A549 (cell line): ENCODE data around the gene SRCAP. TPM values are rescaled to one million over a fixed set of nuclear protein-coding genes. Genes with fewer than 3 reads are reported as not detected.

ENCODE experiments used
- ATAC-seq, 2 experiments: fragments of 200-7000 bp in 1 of 2; fragments of >200 bp in 1 of 2; cut with Nextera tagmentation in 1 of 2; cut with Tn5 transposase in 1 of 2; 3 replicates each; pipeline versions ENCODE4 v1.8.0 to v1.9.1; 2018 to 2020; ENCODE audit warnings: mild to moderate bottlenecking in 1 of 2, moderate library complexity in 1 of 2
- CTCF ChIA-PET: fragments of 300-600 bp; sonication (Branson Sonifier 250); formaldehyde crosslinking; extraction: SDS; loops from one replicate; lab custom pipeline; 2021; ENCODE audit warnings: antibody characterized with exemption, inconsistent platforms; lab: Yijun Ruan, JAX
- POLR2A ChIA-PET: fragments of 350-600 bp; formaldehyde crosslinking; extraction: SDS; loops from one replicate; lab custom pipeline; 2021; ENCODE audit warnings: antibody characterized with exemption, inconsistent platforms; lab: Yijun Ruan, JAX
- DNase-seq, 2 experiments: peaks; one replicate each; pipeline versions ENCODE4 v3.0.0 to v3.0.0-alpha.2; 2011 to 2016; ENCODE audit warnings: low read depth in 1 of 2, low spot score in 1 of 2
- FAIRE-seq: peaks from 2 replicates; lab custom pipeline; 2011; peaks lifted over from hg19 to GRCh38; lab: Jason Lieb, UNC
- H3K27ac ChIP-seq, 2 experiments: fragments of >200 bp; sonication (Bioruptor Twin); formaldehyde crosslinking; 3 replicates each; pipeline ENCODE4 v1.5.1; 2016 to 2017
- H3K4me1 ChIP-seq: fragments of >200 bp; sonication (Bioruptor Twin); formaldehyde crosslinking; 3 replicates; pipeline ENCODE4 v1.6.1; 2016
- H3K4me2 ChIP-seq: fragments of >200 bp; sonication (Bioruptor Twin); formaldehyde crosslinking; 3 replicates; pipeline ENCODE4 v1.6.1; 2016
- H3K4me3 ChIP-seq: fragments of >200 bp; sonication (Bioruptor Twin); formaldehyde crosslinking; 3 replicates; pipeline ENCODE4 v1.5.1; 2016
- H3K9me3 ChIP-seq: fragments of >200 bp; sonication (Bioruptor Twin); formaldehyde crosslinking; 3 replicates; pipeline ENCODE4 v1.6.1; 2016
- CBX8 ChIP-seq: fragments of 200-600 bp; sonication (generic); IDR thresholded peaks from 2 replicates; pipeline ENCODE4 v1.6.1; 2016
- CEBPB ChIP-seq, 2 experiments: fragments of >200 bp in 1 of 2; sonication (Bioruptor Twin) in 1 of 2; formaldehyde crosslinking in 1 of 2; IDR thresholded peaks; 2 replicates each; pipeline ENCODE4 v1.6.1; 2012 to 2016
- EP300 ChIP-seq, 2 experiments: fragments of >200 bp; sonication (Bioruptor Twin); formaldehyde crosslinking; IDR thresholded peaks; 2 replicates in 1 of 2; 3 replicates in 1 of 2; pipeline ENCODE4 v1.6.1; 2016 to 2017
- HDAC2 ChIP-seq: fragments of 200-600 bp; sonication (generic); IDR thresholded peaks from 2 replicates; pipeline ENCODE4 v1.6.1; 2016
- HEYL ChIP-seq: fragments of 250-450 bp; sonication (Bioruptor Pico); IDR thresholded peaks from 2 replicates; pipeline ENCODE4 v1.8.0; 2021; ENCODE audit warnings: mild to moderate bottlenecking, moderate library complexity
- HOXB5 ChIP-seq: fragments of 250-450 bp; sonication (Bioruptor Pico); IDR thresholded peaks from 2 replicates; pipeline ENCODE4 v1.5.0; 2020; ENCODE audit warnings: mild to moderate bottlenecking, moderate library complexity
- JUN ChIP-seq, 2 experiments: fragments of >200 bp; sonication (Bioruptor Twin); formaldehyde crosslinking; IDR thresholded peaks; 2 replicates in 1 of 2; 3 replicates in 1 of 2; pipeline ENCODE4 v1.6.1; 2016 to 2017
- JUNB ChIP-seq: fragments of >200 bp; sonication (Bioruptor Twin); formaldehyde crosslinking; IDR thresholded peaks from 2 replicates; pipeline ENCODE4 v1.6.1; 2016
- KDM5A ChIP-seq: fragments of 200-600 bp; sonication (generic); IDR thresholded peaks from 2 replicates; pipeline ENCODE4 v1.6.1; 2016; ENCODE audit warnings: antibody characterized with exemption, mild to moderate bottlenecking
- NR3C1 ChIP-seq: fragments of >200 bp; sonication (Bioruptor Twin); formaldehyde crosslinking; IDR thresholded peaks from 3 replicates; pipeline ENCODE4 v1.6.1; 2017
- POLR2A ChIP-seq: IDR thresholded peaks from 2 replicates; pipeline ENCODE4 v1.6.1; 2012; ENCODE audit warnings: mild to moderate bottlenecking, low read length
- RNF2 ChIP-seq: fragments of 200-600 bp; sonication (generic); IDR thresholded peaks from 2 replicates; pipeline ENCODE4 v1.6.1; 2016; ENCODE audit warnings: low read depth, mild to moderate bottlenecking, antibody characterized with exemption, moderate library complexity, borderline replicate concordance
- ZNF302 ChIP-seq: fragments of 250-450 bp; sonication (Bioruptor Pico); IDR thresholded peaks from 2 replicates; pipeline ENCODE4 v1.9.0; 2021; ENCODE audit warnings: inconsistent platforms, mild to moderate bottlenecking, moderate library complexity
- WGBS: methylation state at CpG from one replicate; pipeline ENCODE4 v1.1.6; 2017; ENCODE audit errors: missing lambda C conversion rate; 5-methylcytosine and 5-hydroxymethylcytosine counted together
- polyA plus RNA-seq, 4 experiments: library from polyadenylated mRNA; depleted of rRNA in 3 of 4; stranded (reverse); fragments of >200 nt; fragmentation: RNase III in 1 of 4; extraction: RNeasy Plus Mini Kit Qiagen cat#74134 plus additional on column Dnase treatment in 1 of 4; gene quantifications; 2 replicates in 3 of 4; 3 replicates in 1 of 4; pipeline ENCODE4 v1.2.3, GENCODE V29; 2011 to 2017
- TF ChIP-seq, protein P1 (sequence below): fragments of 450-650 bp; IDR thresholded peaks from 2 replicates; pipeline ENCODE4 v1.6.1; 2014; ENCODE audit warnings: antibody characterized with exemption
- TF ChIP-seq, protein P2 (sequence below): IDR thresholded peaks from 2 replicates; pipeline ENCODE4 v1.6.1; 2012; ENCODE audit warnings: low read depth, borderline replicate concordance
- TF ChIP-seq, protein P3 (sequence below): fragments of >200 bp; sonication (Bioruptor Twin); formaldehyde crosslinking; IDR thresholded peaks from 3 replicates; pipeline ENCODE4 v1.6.1; 2016
- TF ChIP-seq, protein P4 (sequence below): IDR thresholded peaks from 2 replicates; pipeline ENCODE4 v1.6.1; 2012

The SRCAP gene
- polyA plus RNA-seq, 2 of the 4 experiments (the other 2 are of a cell fraction), result 6.2 to 19.9 TPM

DNA sequence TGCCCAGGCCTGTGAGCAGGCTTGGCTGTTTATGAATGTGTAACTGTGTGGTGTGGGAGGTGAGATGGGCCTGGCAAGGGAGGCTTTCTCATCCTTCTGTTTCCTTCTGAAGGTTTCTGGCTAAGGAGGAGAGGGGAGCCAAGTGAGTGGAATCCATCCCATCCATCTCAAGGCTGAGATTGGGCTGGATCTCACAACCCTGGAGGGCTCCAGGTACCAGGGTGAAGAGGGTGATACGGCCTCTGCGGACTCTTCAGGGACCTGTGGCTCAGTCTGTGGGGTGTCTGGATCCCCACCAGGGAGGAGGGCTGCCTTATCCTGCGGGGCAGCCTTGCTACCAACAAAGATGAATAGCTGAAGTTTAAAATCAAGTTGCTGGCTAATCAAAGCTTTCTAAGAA, 81.0 kb downstream of the SRCAP start:
- ATAC-seq, result no peak
- POLR2A ChIA-PET, result interaction anchor here (1.1 kb wide), 1 partner anchor 25 kb away, joined by 3 read pairs; no protein-coding TSS in a partner anchor

DNA sequence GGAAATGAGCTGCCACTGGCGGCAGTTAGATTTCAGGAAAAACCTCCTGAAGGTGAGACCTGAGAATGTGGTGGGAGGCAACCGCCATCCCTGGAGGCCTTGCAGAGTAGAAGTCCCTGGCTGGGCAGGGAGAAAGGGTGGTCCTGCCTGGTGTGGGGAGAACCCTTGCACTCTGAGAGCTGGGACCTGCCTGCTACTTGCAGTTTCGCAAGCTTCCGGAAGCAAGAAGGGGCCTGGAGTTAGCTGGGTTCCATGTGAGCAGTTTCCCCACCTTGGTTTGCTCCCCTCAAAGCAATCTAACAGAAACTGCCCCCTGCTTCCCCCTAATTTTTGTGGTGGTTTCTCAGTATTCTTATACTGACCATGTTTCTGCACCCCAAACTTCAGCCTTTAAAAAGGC, 81.6 kb downstream of the SRCAP start:
- CTCF ChIA-PET, result interaction anchor here (0.5 to 1.5 kb wide), 3 partner anchors 25 to 136 kb away, joined by 3 to 6 read pairs (median 5); no protein-coding TSS in a partner anchor
- Histone ChIP-seq H3K4me1 (peaks cover 15% of the 10 kb centered on the region), H3K4me3 (no peak overlapping the region), H3K9me3 (no peaks in the 10 kb centered on the region), H3K27ac (no peak overlapping the region), H3K4me2 (no peak overlapping the region)
- WGBS, result 85% methylated on average over 4 of the region's 4 CpGs
- FAIRE-seq, result no peak
- TF ChIP-seq, protein P1, sequence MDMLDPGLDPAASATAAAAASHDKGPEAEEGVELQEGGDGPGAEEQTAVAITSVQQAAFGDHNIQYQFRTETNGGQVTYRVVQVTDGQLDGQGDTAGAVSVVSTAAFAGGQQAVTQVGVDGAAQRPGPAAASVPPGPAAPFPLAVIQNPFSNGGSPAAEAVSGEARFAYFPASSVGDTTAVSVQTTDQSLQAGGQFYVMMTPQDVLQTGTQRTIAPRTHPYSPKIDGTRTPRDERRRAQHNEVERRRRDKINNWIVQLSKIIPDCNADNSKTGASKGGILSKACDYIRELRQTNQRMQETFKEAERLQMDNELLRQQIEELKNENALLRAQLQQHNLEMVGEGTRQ, result no peak
- TF ChIP-seq JUNB (no peak), HDAC2 (no peak), CEBPB (IDR thresholded peaks at IDR 0.05) (no peak), KDM5A (no peak), EP300 (IDR thresholded peaks at IDR 0.05) (no peak), NR3C1 (no peak), HOXB5 (no peak), ZNF302 (CRISPR knock-in tag) (no peak), RNF2 (no peak), HEYL (CRISPR knock-in tag) (no peak)
- TF ChIP-seq, protein P2, sequence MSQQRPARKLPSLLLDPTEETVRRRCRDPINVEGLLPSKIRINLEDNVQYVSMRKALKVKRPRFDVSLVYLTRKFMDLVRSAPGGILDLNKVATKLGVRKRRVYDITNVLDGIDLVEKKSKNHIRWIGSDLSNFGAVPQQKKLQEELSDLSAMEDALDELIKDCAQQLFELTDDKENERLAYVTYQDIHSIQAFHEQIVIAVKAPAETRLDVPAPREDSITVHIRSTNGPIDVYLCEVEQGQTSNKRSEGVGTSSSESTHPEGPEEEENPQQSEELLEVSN, result no peak
- TF ChIP-seq, protein P3, sequence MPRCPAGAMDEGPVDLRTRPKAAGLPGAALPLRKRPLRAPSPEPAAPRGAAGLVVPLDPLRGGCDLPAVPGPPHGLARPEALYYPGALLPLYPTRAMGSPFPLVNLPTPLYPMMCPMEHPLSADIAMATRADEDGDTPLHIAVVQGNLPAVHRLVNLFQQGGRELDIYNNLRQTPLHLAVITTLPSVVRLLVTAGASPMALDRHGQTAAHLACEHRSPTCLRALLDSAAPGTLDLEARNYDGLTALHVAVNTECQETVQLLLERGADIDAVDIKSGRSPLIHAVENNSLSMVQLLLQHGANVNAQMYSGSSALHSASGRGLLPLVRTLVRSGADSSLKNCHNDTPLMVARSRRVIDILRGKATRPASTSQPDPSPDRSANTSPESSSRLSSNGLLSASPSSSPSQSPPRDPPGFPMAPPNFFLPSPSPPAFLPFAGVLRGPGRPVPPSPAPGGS, result no peak
- TF ChIP-seq, protein P4, sequence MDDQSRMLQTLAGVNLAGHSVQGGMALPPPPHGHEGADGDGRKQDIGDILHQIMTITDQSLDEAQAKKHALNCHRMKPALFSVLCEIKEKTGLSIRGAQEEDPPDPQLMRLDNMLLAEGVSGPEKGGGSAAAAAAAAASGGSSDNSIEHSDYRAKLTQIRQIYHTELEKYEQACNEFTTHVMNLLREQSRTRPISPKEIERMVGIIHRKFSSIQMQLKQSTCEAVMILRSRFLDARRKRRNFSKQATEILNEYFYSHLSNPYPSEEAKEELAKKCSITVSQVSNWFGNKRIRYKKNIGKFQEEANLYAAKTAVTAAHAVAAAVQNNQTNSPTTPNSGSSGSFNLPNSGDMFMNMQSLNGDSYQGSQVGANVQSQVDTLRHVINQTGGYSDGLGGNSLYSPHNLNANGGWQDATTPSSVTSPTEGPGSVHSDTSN, result no peak
- no peak for DNase-seq
- ATAC-seq, result no peak
- POLR2A ChIA-PET, result interaction anchor here (1.1 kb wide), 1 partner anchor 25 kb away, joined by 3 read pairs; no protein-coding TSS in a partner anchor

More for the DNA sequence above, 81.0 kb downstream of the SRCAP start:
- CTCF ChIA-PET, result interaction anchor here (1.1 to 1.5 kb wide), 2 partner anchors 35 to 161 kb away, joined by 3 to 5 read pairs; no protein-coding TSS in a partner anchor
- DNase-seq, result no peak
- Histone ChIP-seq H3K4me3 (no peak overlapping the region), H3K4me1 (peaks cover 11% of the 10 kb centered on the region), H3K4me2 (no peak overlapping the region), H3K9me3 (no peaks in the 10 kb centered on the region), H3K27ac (no peak overlapping the region)
- peak in 1 of 2 experiments; percentile 8; a peak in 1 of 5 replicates for TF ChIP-seq JUN (IDR thresholded peaks at IDR 0.05)
- no peak for TF ChIP-seq CBX8
- WGBS, result 84% methylated on average over 3 of the region's 3 CpGs
- no peak for FAIRE-seq

DNA sequence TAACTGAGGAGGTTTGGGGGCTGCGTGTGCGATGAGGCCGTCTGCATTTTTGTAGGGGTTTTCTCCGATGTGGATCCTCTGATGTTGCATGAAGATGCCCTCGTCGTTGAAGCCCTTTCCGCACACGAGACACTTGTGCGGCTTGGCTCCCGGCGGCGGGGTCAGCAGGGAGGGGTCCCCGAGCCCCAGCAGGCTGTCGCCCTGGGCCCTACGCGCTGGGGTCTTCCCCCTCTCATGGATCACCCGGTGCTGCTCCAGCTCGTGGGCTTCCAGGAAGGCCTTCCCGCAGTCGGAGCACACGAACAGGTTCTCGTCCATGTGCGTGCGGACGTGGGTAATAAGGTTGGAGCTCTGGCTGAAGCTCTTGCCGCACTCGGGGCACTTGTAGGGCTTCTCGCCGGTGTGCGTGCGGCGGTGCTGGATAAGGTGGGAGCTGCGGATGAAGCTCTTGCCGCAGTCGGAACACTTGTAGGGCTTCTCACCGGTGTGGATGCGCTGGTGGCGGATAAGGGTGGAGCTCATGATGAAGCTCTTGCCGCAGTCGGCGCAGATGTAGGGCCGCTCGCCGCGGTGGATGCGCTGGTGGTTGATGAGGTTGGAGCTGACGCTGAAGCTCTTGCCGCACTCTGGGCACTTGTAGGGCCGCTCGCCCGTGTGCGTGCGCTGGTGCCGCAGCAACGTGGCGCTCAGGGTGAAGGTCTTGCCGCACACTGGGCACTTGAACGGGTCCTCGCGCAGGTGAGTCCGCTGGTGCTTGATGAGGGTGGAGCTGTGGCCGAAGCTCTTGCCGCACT, 83.7 kb downstream of the SRCAP start:
- Histone ChIP-seq H3K9me3 (no peaks in the 10 kb centered on the region), H3K4me1 (peaks cover 13% of the 10 kb centered on the region), H3K27ac (no peak overlapping the region), H3K4me2 (no peak overlapping the region), H3K4me3 (no peak overlapping the region)
- no peak for FAIRE-seq
- no peak for DNase-seq
- TF ChIP-seq JUN (IDR thresholded peaks at IDR 0.05) (peak in 1 of 2 experiments; percentile 6; a peak in 1 of 5 replicates), JUNB (no peak), POLR2A (no peak)
- POLR2A ChIA-PET, result interaction anchor here (0.6 to 2.5 kb wide), 3 partner anchors 8 to 40 kb away, joined by 3 to 10 read pairs (median 5); no protein-coding TSS in a partner anchor
- CTCF ChIA-PET, result interaction anchor here (0.5 to 4.8 kb wide), 10 partner anchors 10 to 360 kb away, joined by 3 to 34 read pairs (median 3); no protein-coding TSS in a partner anchor
- 95% methylated on average over 56 of the region's 63 CpGs for WGBS
- ATAC-seq, result no peak
